Upper lobe of left lung (tissue), 6 donors: ENCODE measurements around the gene SMO. TPM values are rescaled to one million over a fixed set of nuclear protein-coding genes. Genes with fewer than 3 reads are reported as not detected.
"Not testable (repeated sequence)": the region's sequence is repeated elsewhere in the genome, so short reads cannot be mapped to it uniquely, and the experiment has no call there.

Source experiments
- ATAC-seq, 2 donors: fragments of 200-7000 bp; cut with Tn5 transposase; one replicate each; pipeline ENCODE4 v1.9.1; 2022; ENCODE audit warnings: mild to moderate bottlenecking in 2 of 2, moderate library complexity in 2 of 2; ENCODE audit not compliant: low FRiP score in 2 of 2
- DNase-seq, 2 donors: peaks; one replicate each; pipeline ENCODE4 v3.0.0-alpha.2; 2019 to 2020
- H3K27ac ChIP-seq, 4 donors: fragments of 200-600 bp; sonication (generic); one replicate each; pipeline ENCODE4 v1.5.1; 2016 to 2019
- H3K27me3 ChIP-seq, 4 donors: fragments of 200-600 bp; sonication (generic); one replicate each; pipeline ENCODE4 v1.5.1; 2017 to 2019
- H3K36me3 ChIP-seq, 4 donors: fragments of 200-600 bp; sonication (generic); one replicate each; pipeline ENCODE4 v1.5.1; 2016 to 2019
- H3K4me1 ChIP-seq, 4 donors: fragments of 200-600 bp; sonication (generic); one replicate each; pipeline ENCODE4 v1.5.1; 2018 to 2019
- H3K4me3 ChIP-seq, 4 donors: fragments of 200-600 bp; sonication (generic); one replicate each; pipeline ENCODE4 v1.5.1; 2017 to 2019; ENCODE audit warnings: mild to moderate bottlenecking in 2 of 4, moderate library complexity in 1 of 4
- H3K9me3 ChIP-seq, 4 donors: fragments of 200-600 bp; sonication (generic); one replicate each; pipeline ENCODE4 v1.5.1; 2018 to 2019
- EP300 ChIP-seq, 4 donors: sonication (generic); formaldehyde crosslinking; IDR thresholded peaks; one replicate each; pipeline ENCODE4 v1.5.1; 2017; ENCODE audit warnings: antibody characterized with exemption in 4 of 4, control low read depth in 2 of 4
- POLR2A ChIP-seq, 4 donors: fragments of 450-650 bp; IDR thresholded peaks; one replicate each; pipeline ENCODE4 v1.5.1; 2016 to 2017; ENCODE audit warnings: antibody characterized with exemption in 4 of 4, mild to moderate bottlenecking in 2 of 4
- POLR2AphosphoS5 ChIP-seq, 2 donors: sonication (generic); formaldehyde crosslinking; IDR thresholded peaks; one replicate each; pipeline ENCODE4 v1.5.1; 2017; ENCODE audit warnings: antibody characterized with exemption in 2 of 2
- WGBS, 2 donors: methylation state at CpG; one replicate each; pipeline ENCODE4 v1.1.5; 2017 to 2018; 5-methylcytosine and 5-hydroxymethylcytosine counted together
- total RNA-seq, 6 donors: library from RNA; depleted of rRNA in 4 of 6; stranded (reverse); fragments of >200 nt in 4 of 6; gene quantifications; one replicate each; pipeline versions ENCODE4 v1.1.0 to v1.2.1, GENCODE V29; 2016 to 2021
- TF ChIP-seq, protein P1 (sequence below), 6 experiments: fragments of 450-650 bp in 4 of 6; fragments of 200-600 bp in 2 of 6; sonication (generic) in 2 of 6; IDR thresholded peaks; one replicate each; pipeline ENCODE4 v1.5.1; 2016 to 2019; ENCODE audit warnings: antibody characterized with exemption in 6 of 6
- donor health status: DM: no; HTN: no; CAD: no; lungs with moderate emphysema.
- donor health status: DM: no; HTN: yes; CAD: no; lungs with severe emphysema.

SMO gene
- total RNA-seq, 6 donors from 2014 or later: 1.7 to 7.3 (median 2.6) TPM

DNA sequence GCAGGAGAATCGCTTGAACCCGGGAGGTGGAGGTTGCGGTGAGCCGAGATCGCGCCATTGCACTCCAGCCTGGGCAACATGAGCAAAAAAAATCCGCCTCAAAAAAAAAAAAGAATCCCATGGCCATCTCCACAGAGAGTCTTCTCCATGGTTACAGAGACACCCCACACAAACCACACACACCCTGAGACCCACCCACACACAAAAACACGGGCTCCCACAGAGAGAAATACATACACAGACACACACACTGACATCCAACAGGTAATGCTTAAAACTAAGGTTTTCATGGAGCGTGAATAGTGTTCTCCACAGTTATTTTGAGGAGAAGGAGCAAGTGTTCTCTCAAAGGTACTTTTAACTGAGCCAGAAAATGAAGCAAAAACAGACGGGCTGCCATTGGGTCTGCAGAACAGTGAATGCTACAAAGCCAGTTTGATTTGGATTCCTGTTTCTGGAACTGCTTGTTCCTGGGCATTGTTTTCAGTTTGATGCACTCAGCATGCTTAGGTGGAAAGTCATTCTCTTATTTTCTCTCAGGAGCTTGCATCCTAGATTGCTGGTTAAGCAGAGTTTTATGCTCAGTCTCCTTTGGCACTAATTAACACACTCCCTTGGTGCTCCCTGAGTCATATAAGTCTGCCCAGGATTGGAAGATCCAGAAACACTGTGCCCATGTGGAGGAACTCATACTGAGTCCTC, 51.8 kb downstream of the SMO start:
- no peak overlapping the region for H3K4me3 ChIP-seq
- DNase-seq: no peak
- H3K9me3 ChIP-seq: no peaks in the 10 kb centered on the region
- no peak for ATAC-seq
- no peaks in the 10 kb centered on the region for H3K36me3 ChIP-seq
- no peak overlapping the region for H3K27ac ChIP-seq
- H3K4me1 ChIP-seq: no peaks in the 10 kb centered on the region
- no peaks in the 10 kb centered on the region for H3K27me3 ChIP-seq
- WGBS, 2 donors: 94 to 97% methylated on average over 10 of the region's 10 CpGs
- TF ChIP-seq EP300 (IDR thresholded peaks at IDR 0.05): no peak

DNA sequence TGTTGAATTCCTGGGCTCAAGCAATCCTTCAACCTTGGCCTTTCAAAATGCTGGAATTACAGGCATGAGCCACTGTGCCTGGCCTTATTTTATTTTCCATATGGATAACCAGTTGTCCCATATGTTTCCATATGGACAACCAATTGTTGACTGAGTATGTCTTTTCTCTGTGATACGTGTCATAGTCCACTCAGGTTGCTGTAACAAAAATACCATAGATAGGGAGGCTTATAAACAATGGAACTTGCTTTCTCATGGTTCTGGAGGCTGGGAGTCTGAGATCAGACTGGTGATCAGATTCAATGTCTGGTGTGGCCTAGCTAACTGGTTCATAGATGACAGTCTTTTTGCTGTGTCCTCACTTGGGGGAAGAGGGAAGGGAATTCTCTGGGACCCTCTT, 55.8 kb downstream of the SMO start:
- 91 to 100% methylated on average over 1 of the region's 1 CpG for WGBS, 2 donors
- no peaks in the 10 kb centered on the region for H3K27me3 ChIP-seq
- no peak for TF ChIP-seq EP300 (IDR thresholded peaks at IDR 0.05)
- TF ChIP-seq POLR2AphosphoS5 (IDR thresholded peaks at IDR 0.05): no peak
- no peak for TF ChIP-seq POLR2A (IDR thresholded peaks at IDR 0.05)
- TF ChIP-seq, protein P1, sequence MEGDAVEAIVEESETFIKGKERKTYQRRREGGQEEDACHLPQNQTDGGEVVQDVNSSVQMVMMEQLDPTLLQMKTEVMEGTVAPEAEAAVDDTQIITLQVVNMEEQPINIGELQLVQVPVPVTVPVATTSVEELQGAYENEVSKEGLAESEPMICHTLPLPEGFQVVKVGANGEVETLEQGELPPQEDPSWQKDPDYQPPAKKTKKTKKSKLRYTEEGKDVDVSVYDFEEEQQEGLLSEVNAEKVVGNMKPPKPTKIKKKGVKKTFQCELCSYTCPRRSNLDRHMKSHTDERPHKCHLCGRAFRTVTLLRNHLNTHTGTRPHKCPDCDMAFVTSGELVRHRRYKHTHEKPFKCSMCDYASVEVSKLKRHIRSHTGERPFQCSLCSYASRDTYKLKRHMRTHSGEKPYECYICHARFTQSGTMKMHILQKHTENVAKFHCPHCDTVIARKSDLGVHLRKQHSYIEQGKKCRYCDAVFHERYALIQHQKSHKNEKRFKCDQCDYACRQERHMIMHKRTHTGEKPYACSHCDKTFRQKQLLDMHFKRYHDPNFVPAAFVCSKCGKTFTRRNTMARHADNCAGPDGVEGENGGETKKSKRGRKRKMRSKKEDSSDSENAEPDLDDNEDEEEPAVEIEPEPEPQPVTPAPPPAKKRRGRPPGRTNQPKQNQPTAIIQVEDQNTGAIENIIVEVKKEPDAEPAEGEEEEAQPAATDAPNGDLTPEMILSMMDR (IDR thresholded peaks at IDR 0.05): no peak
- DNase-seq (no peak), ATAC-seq (no peak)
- H3K4me3 ChIP-seq: no peak overlapping the region
- no peaks in the 10 kb centered on the region for H3K4me1 ChIP-seq
- no peaks in the 10 kb centered on the region for H3K9me3 ChIP-seq
- H3K36me3 ChIP-seq: no peaks in the 10 kb centered on the region
- no peak overlapping the region for H3K27ac ChIP-seq

DNA sequence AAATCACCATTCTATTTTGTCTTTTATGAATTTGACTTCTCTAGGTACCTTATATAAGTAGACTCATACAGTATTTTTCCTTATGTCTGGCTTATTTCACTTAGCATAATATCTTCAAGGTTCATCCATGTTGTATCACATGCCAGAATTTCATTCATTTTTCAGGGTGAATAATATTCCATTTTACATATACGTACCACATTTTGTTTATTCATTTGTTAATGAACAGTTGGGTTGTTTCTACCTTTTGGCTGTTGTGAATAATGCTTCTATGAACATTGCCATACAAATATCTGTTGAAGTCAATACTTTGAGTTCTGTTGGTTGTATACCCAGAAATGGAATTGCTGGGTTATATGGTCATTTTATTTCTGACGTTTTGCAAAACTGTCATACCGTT, 57.1 kb downstream of the SMO start:
- TF ChIP-seq, protein P1 (IDR thresholded peaks at IDR 0.05): no peak
- TF ChIP-seq POLR2A (IDR thresholded peaks at IDR 0.05): no peak
- no peak for TF ChIP-seq EP300 (IDR thresholded peaks at IDR 0.05)
- TF ChIP-seq POLR2AphosphoS5 (IDR thresholded peaks at IDR 0.05): no peak
- WGBS, 2 donors: 63 to 95% methylated on average over 3 of the region's 3 CpGs
- Histone ChIP-seq H3K27me3 (no peaks in the 10 kb centered on the region), H3K36me3 (no peaks in the 10 kb centered on the region), H3K27ac (no peak overlapping the region), H3K4me1 (no peaks in the 10 kb centered on the region), H3K9me3 (no peaks in the 10 kb centered on the region), H3K4me3 (no peak overlapping the region)
- ATAC-seq: no peak
- no peak for DNase-seq

DNA sequence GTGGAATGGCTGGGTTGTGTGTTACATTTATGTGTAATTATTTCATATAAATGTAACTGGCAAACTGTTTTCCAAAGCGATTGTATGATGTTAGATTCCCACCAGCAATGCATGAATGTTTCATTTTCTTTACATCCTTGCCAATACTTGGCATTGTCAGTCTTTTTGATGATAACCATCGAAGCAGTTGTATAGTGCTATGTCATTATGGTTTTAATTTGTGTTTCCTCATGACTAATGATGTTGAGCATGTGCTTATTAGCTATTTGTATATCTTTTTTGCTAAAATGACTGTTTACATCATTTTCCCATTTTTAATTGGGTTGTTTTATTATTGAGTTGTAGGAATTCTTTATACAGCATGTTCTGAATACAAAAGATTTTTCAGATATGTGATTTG, 58.7 kb downstream of the SMO start:
- H3K9me3 ChIP-seq: no peaks in the 10 kb centered on the region
- no peak for TF ChIP-seq POLR2A (IDR thresholded peaks at IDR 0.05)
- TF ChIP-seq POLR2AphosphoS5 (IDR thresholded peaks at IDR 0.05): no peak
- no peak for TF ChIP-seq EP300 (IDR thresholded peaks at IDR 0.05)
- TF ChIP-seq, protein P1 (IDR thresholded peaks at IDR 0.05): no peak
- no peak overlapping the region for H3K4me3 ChIP-seq
- H3K27me3 ChIP-seq: no peaks in the 10 kb centered on the region
- H3K27ac ChIP-seq: no peak overlapping the region
- 40 to 56% methylated on average over 2 of the region's 2 CpGs for WGBS, 2 donors
- no peaks in the 10 kb centered on the region for H3K4me1 ChIP-seq
- H3K36me3 ChIP-seq: no peaks in the 10 kb centered on the region
- DNase-seq (no peak), ATAC-seq (no peak)

DNA sequence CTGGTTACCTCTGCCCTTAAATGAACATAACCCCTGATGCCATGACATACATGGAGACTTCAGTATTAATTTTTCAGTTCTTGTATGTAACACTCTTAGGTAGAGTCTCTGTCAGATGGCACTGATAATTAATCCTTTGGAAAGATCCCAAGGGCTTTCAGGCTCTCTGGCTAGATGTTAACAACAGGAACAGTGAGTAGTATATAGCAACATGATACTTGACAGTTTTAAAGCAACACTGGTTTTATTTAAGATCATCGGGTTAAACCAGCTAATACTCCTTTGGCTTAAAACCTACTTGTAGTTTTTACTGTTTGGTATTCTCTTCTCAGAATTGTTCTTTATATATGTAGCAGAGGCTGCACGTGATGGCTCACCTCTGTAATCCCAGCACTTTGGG, 63.7 kb downstream of the SMO start:
- TF ChIP-seq, protein P1 (IDR thresholded peaks at IDR 0.05): no peak
- no peak for TF ChIP-seq EP300 (IDR thresholded peaks at IDR 0.05)
- no peak for TF ChIP-seq POLR2A (IDR thresholded peaks at IDR 0.05)
- no peak for TF ChIP-seq POLR2AphosphoS5 (IDR thresholded peaks at IDR 0.05)
- 70 to 90% methylated on average over 2 of the region's 2 CpGs for WGBS, 2 donors
- Histone ChIP-seq H3K27ac (no peak overlapping the region), H3K36me3 (no peaks in the 10 kb centered on the region), H3K9me3 (no peaks in the 10 kb centered on the region), H3K4me3 (no peak overlapping the region), H3K4me1 (no peaks in the 10 kb centered on the region), H3K27me3 (no peaks in the 10 kb centered on the region)
- no peak for DNase-seq
- ATAC-seq: no peak

DNA sequence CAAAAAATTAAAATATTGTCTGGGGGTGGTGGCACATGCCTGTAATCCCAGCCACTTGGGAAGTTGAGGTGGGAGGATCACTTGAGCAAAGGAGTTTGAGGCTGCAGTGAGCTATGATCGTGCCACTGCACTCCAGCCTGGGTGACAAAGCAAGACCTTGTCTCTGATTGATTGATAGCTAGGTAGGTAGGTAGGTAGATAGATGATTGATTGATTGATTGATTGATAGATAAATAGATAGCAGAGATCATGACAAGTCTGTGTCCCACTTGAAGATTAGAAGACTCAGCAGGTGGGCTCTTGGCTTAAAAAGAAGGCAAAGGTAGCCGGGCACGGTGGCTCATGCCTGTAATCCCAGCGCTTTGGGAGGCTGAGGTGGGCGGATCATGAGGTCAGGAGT, 64.2 kb downstream of the SMO start:
- H3K9me3 ChIP-seq, H3K4me1 ChIP-seq, H3K4me3 ChIP-seq, DNase-seq, ATAC-seq, H3K27ac ChIP-seq, H3K36me3 ChIP-seq, H3K27me3 ChIP-seq: not testable (repeated sequence)
- WGBS, 2 donors: 96 to 98% methylated on average over 5 of the region's 5 CpGs
